Activated gamma-delta T cell treated with Interleukin-2 at 50 U/mL for 16 hours (primary cell): Measurements from ENCODE around the gene PRRC2B.

Source experiments
- DNase-seq: peaks from one replicate; pipeline ENCODE4 v3.0.0-alpha.2; 2020

Gene PRRC2B

DNA sequence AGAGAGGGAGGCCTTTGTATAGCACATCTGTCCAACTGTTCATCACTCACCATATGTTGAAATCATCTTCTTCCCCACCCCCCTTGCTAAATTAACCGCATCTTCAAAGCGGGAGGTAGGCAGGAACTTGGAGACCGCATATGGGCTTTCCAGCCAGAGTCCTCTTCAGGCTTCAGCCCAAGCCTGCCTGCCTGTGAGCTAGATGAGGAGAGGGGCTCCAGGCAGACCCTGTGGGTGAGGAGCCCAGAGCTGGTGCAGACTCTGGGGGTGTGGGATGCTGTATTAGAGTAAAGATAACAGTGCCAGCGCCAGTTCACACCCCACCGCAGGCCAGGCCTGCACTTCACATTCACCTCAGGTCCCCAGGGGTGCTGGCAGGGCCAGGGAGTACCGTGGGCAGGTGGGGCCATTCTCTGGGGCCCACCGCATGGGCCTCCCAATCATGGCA lies 16.2 kb downstream of the PRRC2B start:
- DNase-seq, result peak; percentile 44

DNA sequence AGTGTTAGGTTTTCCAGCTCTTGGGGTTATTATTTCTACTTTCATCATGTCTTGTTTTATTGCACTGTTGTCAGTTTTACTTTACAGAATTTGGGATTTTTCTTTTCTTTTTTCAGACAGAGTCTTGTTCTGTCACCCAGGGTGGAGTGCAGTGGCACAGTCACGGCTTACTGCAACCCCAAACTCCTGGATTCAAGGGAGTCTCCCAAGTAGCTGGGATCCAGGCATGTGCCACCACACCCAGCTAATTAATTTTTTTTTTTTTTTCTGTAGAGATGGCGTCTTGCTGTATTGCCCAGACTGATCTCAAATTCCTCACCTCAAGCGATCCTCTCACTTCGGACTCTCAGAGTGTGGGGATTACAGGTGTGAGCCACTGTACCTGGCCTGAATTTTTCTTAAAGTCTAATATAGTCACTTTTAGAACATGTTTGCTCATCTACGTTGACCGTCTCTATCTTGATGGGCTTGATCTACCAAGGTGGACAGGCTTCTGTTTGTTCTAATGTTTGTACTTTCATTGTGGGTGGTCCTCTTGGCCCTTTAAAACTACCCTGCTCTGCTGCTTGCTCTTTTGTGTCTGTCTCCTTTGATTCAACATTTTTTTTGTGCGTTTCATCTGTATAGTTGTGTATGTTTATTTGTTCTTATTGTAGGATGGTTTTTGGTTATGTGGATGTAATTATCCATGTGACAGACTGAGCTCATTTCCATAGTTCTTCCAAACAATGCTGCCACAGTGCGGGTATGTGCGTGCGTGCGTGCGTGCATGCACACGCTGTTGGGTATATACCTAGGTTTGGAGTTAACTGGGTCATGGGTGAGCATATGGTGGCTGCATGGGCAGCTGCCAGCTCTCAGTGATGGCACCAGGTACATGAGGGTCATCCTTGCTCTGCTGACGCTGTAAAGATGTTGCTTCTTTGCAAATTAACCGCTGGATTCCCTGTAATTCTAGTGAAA lies 18.1 kb downstream of the PRRC2B start:
- DNase-seq, result no peak

DNA sequence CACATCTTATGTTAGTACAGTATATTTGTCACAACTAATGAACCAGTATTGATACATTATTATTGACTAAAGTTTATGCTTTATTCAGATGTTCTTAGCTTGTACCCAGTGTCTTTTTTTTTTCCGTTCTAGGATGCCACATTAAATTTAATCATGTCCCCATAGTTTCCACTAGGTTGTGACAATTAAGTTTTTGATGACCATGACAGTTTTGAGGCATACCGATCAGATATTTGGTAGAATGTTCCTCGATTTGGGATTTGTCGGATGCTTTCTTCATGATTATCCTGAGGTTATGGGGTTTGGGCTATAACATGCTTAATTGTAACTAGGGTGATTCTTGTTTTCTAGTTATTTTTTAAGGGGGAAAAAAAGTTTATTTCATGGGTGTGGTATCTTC lies 22.6 kb downstream of the PRRC2B start:
- no peak for DNase-seq

DNA sequence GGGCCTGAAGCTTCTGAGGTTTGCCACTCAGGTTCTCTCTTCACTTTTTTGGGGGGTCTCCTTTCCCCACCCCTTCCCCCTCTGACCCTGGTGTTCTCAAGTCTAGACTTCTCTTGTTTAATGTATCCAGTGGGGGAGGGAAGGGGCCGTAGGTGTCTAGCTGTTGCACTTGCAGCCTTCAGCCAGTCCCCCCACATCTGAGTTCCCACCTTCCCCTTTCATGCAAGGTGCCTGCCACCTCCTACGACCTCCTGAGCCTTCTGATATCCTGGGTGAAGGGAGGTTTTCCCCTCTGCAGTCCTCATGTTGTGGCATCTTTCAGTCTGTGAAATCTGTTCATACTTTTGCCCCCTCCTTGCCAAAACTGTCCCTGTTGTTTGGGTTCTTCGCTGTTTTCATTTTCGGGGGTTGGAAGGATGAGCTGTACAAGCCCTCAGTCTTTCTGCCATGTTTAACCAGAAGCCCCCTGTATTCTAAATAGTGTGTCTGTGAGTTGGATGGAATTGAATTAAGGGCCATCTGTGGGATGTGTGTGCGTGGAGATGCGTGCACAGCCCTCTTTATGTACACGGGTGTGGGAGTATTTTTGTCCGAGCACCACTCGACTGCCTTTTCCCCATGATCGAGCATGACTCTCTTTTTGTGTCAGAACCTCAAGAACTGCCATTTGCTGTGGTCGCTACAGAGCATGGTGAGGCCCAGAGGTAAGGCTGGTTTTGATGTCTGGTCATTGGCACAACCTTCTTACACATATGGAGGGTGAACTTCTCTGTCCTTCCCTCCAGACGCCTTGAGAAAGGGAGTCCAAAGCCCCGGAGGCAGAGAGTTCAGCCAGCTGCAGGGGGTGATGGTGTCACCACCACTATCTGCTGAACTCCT lies 23.6 kb downstream of the PRRC2B start:
- no peak for DNase-seq

DNA sequence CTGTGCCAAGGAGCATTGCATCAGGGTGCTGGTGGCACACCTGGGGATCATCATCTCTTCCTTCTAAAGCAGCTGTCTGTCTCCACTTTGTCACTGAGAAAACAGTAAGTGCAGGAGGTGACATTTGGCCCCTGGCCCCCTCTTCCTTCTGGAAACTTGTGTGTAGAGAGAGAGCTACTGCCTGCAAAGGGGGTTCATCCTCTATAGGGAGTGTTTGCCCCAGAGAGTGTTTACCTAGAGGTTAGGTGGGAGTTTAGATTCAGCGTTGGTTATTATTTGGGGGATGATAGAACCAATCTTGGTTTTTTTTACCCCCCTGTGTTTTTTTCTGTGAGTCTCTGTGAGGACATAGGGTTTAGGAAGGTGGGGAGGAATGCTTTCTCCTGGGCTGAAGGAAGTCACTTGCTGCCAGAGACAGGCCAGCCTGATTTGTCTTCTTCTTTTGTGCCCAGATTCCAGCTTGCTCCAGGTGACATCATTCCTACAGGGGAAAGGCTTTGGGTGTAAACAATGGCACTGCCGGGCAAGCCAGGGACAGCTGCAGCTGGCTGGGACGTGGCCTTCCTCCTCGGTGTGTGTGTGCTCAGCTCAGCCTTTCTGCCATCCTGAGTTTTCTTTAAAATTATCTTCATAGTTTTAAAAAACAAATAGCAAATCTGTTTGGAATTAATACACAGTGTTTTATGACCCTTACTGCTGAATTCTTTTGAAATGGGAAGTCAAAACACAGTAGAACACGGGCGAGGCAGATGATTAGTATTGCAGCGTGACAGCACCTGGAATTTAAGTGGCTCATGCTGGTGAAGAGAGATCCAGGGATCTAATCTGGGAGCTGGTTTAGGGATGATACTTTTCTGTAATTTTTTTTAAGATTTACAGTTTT lies 24.5 kb downstream of the PRRC2B start:
- DNase-seq, result no peak

DNA sequence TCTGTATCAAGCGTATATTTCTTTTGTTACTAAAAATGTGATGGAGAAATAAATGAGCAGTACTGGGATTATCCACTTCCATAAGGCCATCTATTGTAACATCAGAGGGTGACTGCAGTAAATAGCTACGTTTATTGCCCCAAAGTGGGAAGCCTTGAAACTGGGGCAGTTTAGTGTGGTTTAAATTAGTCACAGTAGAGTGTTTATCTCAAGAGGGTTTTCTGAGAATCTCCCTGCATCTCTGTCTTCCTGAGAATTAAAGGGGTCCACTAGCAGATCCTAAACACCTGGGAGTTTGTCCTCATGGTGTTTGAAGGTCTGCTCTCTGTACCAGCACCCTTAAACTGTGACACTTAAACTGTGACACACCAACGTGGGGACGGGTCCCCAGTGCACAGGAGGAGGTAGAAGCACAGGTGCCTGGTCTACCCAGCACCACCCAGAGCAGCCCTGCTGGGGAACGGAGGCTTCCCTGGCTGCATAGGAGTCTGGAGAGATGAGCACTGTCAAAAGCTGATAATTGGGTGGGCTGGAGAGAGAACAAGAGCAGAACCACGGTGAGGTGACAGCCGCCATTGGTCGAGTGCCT lies 25.2 kb downstream of the PRRC2B start:
- DNase-seq, result no peak

DNA sequence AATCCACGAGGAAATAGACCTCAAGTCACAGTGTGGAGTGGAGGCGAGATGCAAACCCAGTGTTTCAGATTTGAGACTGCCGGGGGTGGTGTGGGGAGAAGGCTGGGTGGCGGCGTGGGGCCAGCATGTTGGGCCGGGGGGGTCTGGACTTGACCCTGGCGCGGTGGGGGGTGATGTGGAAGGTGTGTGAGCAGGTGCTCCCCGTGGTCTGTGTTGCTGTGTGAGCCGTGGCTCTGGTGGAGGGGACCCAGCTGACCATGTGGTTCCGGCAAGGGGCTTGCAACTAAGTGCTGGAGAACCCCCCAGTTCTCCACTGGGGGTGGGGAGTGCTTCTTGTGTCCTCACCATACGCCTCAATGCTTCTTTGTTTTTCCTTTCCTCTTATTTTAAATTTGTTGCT lies 25.8 kb downstream of the PRRC2B start:
- DNase-seq, result no peak

DNA sequence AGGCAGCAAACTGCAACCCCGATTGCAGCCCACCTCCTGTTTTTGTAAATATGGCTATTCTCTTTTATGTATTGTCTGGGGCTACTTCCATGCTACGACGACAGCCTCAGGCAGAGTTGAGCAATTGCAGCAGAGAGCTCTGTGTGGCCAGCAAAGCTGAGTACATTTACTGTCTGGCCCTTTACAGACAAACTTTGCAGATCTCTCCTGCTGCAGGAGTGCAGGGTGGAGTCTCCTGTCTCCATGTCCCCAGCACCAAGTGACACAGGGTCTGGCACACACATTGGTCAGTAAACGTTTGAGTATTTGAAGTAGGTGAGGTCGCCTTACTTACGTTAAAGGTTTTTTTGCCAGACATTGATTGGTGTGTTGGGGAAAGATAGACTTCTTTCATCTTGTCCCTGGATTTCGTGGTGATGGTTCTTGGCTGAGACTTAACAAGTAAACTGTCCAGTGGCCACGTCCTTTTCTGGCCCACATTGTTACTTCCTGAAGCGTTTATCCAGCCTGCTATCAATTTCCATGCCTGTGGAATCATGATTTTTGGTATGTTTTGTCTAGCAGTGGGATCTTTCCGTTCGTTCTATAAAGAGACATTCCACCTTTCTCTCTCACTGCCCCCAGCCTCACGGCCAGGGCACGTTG lies 27.2 kb downstream of the PRRC2B start:
- no peak for DNase-seq

DNA sequence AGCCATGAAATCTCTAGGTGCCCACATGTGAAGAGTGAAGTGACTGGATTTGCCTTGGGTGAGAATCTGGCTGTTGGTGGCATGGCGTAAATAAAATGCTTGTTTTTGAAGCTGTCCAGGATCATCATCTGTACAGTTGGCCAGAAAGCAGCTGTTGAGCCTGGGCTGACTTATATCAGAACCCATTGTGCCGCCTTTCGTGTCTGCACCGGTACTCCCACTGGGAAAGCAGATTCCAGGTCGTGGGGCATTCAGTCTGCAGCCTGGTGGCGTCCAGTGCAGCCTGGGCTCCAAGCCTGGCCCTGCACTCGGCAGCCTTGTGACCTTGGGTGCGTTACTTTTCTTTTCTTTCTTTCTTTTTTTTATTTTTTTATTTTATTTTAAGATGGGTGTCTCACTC lies 27.8 kb downstream of the PRRC2B start:
- DNase-seq, result no peak

DNA sequence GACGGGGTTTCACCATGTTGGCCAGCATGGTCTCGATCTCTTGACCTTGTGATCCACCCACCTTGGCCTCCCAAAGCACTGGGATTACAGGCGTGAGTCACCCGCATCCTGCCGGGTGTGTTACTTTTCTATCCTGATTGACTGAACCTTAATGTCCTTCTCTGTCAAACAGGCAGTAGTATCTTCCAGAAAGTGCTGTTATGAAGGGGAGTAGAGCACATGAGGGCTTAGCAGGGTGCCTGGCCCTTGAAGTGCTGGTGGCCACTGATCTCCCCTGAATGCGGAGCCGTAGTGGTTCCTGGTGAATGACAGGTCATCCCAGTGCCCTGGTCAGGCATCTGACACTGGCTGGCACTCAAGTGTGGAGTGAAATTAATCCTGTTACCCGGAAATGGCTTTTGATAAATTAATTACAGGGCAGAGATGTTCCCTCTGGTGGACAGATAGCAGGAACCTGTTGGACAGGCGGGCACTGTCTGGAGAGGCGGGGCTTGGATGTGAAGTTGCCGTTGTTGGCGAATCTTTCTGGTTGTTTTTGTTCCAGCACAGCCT lies 28.4 kb downstream of the PRRC2B start:
- DNase-seq, result no peak

DNA sequence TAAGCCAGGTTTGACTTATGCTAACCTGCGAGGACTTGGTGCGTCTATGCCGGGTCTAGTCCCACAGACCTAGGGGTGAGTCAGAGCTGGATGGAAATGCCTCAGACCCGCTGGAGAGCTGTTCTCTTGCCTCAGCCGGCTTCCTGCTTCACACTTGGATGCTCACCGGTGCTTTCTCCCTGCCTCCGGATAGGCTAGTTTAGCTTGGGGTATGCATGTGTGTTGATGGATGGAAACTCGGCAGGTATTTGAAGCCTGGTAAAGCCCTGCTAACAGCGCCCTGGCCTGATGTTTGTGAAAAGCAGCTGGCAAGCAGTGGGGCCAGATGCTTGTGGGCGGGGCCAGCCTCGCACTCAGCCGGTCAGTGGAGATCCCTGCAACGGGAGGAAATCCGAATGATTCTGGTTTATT lies 29.3 kb downstream of the PRRC2B start:
- DNase-seq, result no peak

DNA sequence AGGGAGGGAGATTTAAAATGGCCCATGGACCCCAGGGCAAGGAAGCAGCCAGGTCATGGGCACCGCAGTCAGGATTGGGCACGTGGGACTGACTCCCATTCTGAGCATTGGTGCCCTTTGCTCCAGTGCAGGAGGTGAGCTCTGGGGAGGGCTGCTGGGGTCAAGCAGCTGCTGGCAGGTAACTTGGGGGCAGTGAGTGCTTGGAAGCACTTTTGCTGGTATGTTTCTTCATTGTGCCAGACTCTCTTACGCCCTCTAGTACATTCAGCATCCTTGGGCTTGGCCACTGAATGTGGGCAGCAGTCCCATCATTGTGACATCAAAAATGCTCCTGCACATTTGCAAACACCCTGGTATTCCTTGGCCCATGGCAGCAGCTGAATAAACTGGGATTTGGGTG lies 32.7 kb downstream of the PRRC2B start:
- DNase-seq, result no peak

DNA sequence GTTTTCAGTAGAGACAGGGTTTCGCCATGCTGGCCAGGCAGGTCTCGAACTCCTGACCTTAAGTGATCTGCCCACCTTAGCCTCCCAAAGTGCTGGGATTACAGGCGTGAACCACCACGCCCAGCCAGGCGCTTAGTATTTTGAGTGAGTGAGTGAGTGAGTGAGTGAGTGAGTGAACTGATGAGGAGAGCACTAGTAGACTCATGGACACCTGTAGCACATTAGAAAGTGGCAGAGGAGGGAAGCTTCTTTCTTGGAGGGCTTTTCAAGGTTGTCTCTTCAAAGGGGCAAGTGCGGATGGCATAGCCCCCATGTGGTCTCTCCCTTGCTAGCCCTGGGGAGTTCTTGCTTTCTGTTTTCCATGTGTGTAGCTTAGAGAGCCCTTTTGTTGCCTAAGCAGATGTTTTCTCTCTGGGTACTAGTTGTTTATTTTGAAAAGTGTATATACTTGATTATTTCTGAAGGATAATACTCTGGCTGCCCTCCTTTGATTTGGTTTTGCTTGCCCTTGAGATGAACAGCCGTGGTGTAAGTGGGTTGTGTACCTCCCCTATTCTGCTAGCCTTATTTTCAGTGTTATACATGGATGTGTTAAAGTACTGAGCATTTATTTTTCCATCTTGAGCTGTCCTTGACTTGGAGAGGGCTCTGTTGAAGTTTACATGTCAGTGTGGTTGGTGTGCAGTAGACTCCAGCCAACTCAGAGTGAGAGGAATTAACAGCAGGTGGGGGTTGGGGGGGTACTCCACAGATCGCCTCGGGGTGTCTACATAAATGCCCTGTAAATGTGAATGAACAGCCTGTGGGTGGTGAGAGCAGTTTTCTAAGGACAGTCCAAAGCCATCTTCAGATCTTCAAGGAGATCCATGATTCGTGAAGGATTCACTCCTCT lies 35.5 kb downstream of the PRRC2B start:
- DNase-seq, result no peak

DNA sequence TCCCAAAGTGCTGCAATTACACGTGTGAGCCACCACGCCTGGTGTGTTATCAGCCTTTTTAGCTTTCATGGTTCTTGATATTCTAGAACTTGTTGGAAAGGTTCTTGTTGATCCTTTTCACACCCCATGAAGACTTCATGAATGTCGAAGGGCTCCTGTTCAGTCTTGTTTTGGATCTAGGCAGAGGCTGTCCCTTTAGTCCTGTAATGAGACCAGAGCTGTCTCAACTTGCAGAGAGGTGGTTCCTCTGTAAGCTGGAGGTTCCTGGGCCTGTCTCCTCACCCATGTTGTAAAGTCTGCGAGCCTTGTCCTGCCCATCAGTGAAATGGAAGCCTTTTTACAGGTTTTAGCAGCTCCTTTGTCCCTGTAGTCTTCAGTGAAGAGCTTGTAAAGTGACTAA lies 38.2 kb downstream of the PRRC2B start:
- no peak for DNase-seq

DNA sequence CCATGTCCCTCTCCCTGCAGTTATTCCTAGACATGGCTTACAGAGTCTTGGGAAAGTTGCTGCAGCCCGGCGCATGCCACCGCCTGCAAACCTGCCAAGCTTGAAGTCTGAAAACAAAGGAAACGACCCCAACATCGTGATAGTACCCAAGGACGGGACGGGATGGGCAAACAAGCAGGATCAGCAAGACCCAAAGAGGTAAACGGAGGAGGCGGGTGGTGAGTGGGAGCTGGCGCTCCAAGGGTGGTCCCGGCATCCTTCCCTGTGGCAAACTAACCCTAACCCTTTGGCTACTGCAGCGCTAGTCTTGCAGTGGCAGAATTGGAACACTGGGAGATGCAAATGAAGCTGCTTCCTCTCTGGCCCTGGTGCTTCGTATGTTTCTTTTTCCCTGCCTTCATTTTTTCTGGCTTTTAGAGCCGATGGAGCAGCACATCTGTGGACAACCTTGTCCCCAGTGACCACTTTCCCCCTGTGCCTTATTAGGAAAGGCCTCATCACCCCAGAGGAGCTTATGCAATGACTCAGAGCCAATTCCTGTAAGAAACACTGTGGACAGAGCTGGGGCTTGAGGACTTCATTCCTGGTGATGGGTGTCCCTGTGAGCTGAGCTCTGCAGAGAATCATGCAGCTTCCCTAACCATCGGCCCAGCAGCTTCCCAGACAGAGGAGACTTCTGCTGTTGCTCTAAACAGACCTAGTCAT lies 38.9 kb downstream of the PRRC2B start:
- DNase-seq, result no peak

DNA sequence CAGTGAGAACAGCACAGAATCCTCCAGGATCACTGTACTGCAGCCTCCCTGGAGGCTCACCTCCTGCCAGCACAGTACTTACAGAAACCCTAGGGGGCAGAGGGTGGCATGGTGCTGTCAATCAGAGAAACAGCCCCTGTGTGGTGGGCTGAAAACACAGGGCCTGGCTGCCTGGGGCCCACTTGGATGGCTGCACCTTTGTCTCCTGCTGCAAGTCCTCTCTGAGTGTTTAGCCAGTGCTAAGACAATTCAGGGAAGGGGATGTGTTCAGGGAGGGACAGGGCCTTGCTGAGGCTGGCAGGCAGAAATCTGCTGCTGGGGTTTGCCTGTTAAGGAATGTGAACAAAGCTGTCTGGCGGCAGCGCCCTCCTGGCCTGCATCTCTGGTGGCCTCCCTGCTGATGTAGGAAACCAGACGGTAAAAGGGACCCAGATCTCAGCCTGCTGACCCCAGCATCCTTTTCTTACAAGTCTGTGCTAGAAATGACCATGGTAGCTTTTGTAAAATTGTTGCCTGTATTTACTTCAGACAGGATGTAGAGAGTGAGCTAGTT lies 39.5 kb downstream of the PRRC2B start:
- no peak for DNase-seq

DNA sequence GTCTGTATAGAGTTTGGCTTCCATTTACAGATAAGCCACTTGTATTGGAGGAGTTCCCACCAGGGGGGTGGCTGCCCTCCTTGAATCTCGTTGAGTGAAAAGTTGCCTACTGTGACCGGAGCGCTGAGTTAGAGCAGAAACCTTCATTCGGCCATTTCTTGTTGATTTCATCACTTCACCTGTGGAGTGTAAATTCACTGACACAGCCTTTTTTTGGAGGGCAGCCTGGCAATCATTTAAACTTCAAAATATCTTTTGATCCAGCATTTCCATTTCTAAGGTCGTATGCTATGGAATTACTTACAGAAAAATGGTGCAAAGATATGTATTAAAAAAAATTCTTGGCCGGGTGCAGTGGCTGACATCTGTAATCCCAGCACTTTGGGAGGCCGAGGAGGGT lies 40.8 kb downstream of the PRRC2B start:
- DNase-seq, result no peak

DNA sequence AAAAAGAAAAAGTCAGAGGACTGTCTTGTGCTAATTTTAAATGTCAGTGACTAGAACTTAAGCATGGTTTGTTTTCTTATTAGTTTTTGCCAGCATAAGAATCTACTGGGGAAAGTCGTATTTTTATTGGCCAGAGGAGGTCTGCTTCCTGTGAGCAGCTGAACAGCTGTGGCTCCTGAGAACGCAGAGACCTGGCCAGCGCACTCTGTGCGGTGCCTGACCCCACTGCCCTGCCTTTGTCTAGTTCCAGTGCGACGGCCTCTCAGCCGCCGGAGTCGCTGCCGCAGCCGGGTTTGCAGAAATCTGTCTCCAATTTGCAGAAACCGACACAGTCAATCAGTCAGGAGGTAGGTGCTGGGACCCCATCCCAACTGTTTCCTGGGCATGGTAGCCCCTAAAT lies 42.5 kb downstream of the PRRC2B start:
- no peak for DNase-seq

DNA sequence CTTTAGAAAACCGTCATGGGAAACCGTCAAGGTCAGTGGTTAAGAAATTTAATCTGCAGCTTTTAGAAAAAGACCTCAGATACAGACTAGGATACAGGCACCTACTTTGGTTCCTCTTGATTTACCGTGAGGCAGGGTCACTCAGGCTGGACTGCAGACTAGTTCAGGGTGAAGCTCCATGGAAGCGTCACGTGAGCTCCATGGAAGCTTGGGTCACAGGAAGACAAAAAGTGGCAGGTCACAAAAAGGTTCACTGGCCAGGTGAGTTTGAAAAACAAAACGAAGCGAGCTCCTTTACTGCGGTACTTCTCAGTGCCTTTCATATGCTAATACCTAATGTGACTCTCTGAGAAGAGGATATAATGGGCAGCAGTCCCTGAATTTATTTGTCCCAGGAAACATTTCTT lies 43.0 kb downstream of the PRRC2B start:
- no peak for DNase-seq
